Prostate gland (tissue), 2 donors: ENCODE data around the gene STK16. TPM values are rescaled to one million over a fixed set of nuclear protein-coding genes. Genes with fewer than 3 reads are reported as not detected.
A peak's percentile ranks its signal among the peaks of the same experiment; 100 is the strongest.

Experiments
- DNase-seq: peaks from one replicate; pipeline ENCODE4 v3.0.0-alpha.2; 2019; ENCODE audit warnings: low spot score
- H3K27ac ChIP-seq, 2 donors: fragments of 200-600 bp; sonication (generic); 2 replicates each; pipeline ENCODE4 v1.5.1; 2017 to 2019
- H3K27me3 ChIP-seq: fragments of 200-600 bp; sonication (generic); replicated peaks from 2 replicates; pipeline ENCODE4 v1.5.1; 2019; ENCODE audit not compliant: insufficient read depth
- H3K36me3 ChIP-seq, 2 donors: fragments of 200-600 bp; sonication (generic); 1 replicate in 1 of 2; 2 replicates in 1 of 2; pipeline versions ENCODE4 v1.5.1 to v1.8.1; 2017 to 2019
- H3K4me1 ChIP-seq: fragments of 200-600 bp; sonication (generic); replicated peaks from 2 replicates; pipeline ENCODE4 v1.5.1; 2019
- H3K4me3 ChIP-seq, 2 donors: fragments of 200-600 bp; sonication (generic); 2 replicates each; pipeline ENCODE4 v1.5.1; 2017 to 2019
- H3K9me3 ChIP-seq: fragments of 200-600 bp; sonication (generic); 2 replicates; pipeline ENCODE4 v1.5.1; 2017
- CTCF ChIP-seq, 4 experiments: fragments of 200-600 bp in 2 of 4; fragments of 450-650 bp in 2 of 4; sonication (generic) in 2 of 4; IDR thresholded peaks; 1 replicate in 3 of 4; 2 replicates in 1 of 4; pipeline ENCODE4 v1.5.1; 2016 to 2019; ENCODE audit warnings: antibody characterized with exemption in 4 of 4, mild to moderate bottlenecking in 2 of 4, moderate library complexity in 2 of 4
- POLR2A ChIP-seq: fragments of 450-650 bp; IDR thresholded peaks from one replicate; pipeline ENCODE4 v1.6.1; 2016; ENCODE audit warnings: antibody characterized with exemption, mild to moderate bottlenecking
- POLR2AphosphoS5 ChIP-seq: sonication (generic); formaldehyde crosslinking; IDR thresholded peaks from one replicate; pipeline ENCODE4 v1.6.1; 2017; ENCODE audit warnings: antibody characterized with exemption
- WGBS: methylation state at CpG from one replicate; pipeline ENCODE4 v1.1.5; 2018; 5-methylcytosine and 5-hydroxymethylcytosine counted together
- intact Hi-C: fragments of 100-400 bp; cut with DNase I; formaldehyde crosslinking; loops from one replicate; pipeline ENCODE4 v1.14.2; 2022
- total RNA-seq, 2 donors: library from RNA; depleted of rRNA; stranded (reverse); fragments of >200 nt; gene quantifications; one replicate each; pipeline ENCODE4 v1.1.0, GENCODE V29; 2016

The STK16 gene
- total RNA-seq, 2 donors from 2014 or later, result 20.5 to 26.1 TPM

DNA sequence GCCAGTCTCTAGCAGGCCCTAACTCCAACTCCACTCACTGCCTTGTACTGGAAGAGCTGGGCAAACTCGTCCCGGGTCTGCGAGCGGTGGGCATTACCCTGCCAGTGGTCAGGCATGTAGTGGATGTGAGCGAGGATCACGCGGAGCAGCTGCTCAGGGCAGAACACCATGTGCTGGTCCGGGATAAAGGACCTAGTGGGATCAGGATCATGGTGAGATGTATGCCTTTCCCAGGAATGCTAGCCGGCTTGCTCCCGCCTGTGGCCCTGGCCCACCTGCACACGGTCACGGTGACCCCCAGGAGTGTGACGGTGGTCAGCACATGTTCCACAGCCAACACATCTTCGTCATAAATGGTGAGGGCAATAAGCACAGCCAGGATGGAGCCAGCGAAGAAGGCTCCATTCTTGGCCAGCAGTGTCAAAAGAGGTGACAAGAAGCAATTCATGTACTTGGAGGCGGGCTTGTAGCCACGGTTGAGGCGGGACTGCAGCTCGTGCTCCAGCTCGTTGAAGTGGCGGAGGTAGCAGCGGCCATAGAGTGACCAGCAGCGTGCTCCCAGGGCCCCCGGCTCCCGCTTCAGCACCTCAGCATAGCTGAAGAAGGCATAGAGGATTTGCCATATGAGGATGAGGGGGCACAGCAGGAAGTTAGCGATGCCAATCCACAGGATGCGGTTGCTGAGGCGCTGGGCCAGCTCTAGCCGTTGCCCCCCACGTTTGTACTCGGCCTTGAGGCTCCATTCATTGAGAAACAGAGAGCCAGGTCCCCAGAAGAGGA, 21.3 kb upstream of the STK16 start:
- Histone ChIP-seq H3K9me3 (no peaks in the 10 kb centered on the region), H3K27ac (no peak overlapping the region), H3K36me3 (peaks cover 26 to 32% of the 10 kb centered on the region in 2 donors), H3K4me3 (no peak overlapping the region), H3K4me1 (peaks cover 11% of the 10 kb centered on the region), H3K27me3 (no peaks in the 10 kb centered on the region)
- intact Hi-C loops, result no loop called here
- no peak for DNase-seq
- 90% methylated on average over 31 of the region's 31 CpGs for WGBS
- no peak for TF ChIP-seq POLR2A
- TF ChIP-seq POLR2AphosphoS5, result no peak
- no peak for TF ChIP-seq CTCF (IDR thresholded peaks at IDR 0.05)

GRCh38 chr2:219225350-219225749, 19.9 kb upstream of the STK16 start:
- H3K36me3 ChIP-seq, result peaks cover 26 to 32% of the 10 kb centered on the region in 2 donors
- H3K9me3 ChIP-seq, result no peaks in the 10 kb centered on the region
- no peaks in the 10 kb centered on the region for H3K27me3 ChIP-seq
- no peak overlapping the region for H3K27ac ChIP-seq
- 93% methylated on average over 3 of the region's 3 CpGs for WGBS
- intact Hi-C loops, result no loop called here
- no peak for TF ChIP-seq POLR2A
- no peak overlapping the region for H3K4me3 ChIP-seq
- no peak for DNase-seq
- H3K4me1 ChIP-seq, result peaks cover 3% of the 10 kb centered on the region

- Histone ChIP-seq H3K27me3 (no peaks in the 10 kb centered on the region), H3K36me3 (peaks cover 10 to 23% of the 10 kb centered on the region in 2 donors), H3K27ac (peak overlapping the region; percentile 95 to 96), H3K9me3 (no peaks in the 10 kb centered on the region), H3K4me3 (peak overlapping the region; percentile 67 to 91), H3K4me1 (peaks cover 3% of the 10 kb centered on the region)
- intact Hi-C loops, result no loop called here
- 44% methylated on average over 7 of the region's 7 CpGs for WGBS
- TF ChIP-seq POLR2AphosphoS5 (no peak), POLR2A (no peak), CTCF (IDR thresholded peaks at IDR 0.05) (no peak)
- no peak for DNase-seq
Measured at GRCh38 chr2:219228041-219228910, 17.0 kb upstream of the STK16 start.

GRCh38 chr2:219228911-219229304, 16.4 kb upstream of the STK16 start:
- H3K36me3 ChIP-seq, result peaks cover 15 to 21% of the 10 kb centered on the region in 2 donors
- 8% methylated on average over 3 of the region's 19 CpGs for WGBS
- intact Hi-C loops, result no loop called here

More at GRCh38 chr2:219228911-219229304, 16.4 kb upstream of the STK16 start:
- Histone ChIP-seq H3K4me1 (peaks cover 3% of the 10 kb centered on the region), H3K4me3 (peak overlapping the region; percentile 67 to 91), H3K27ac (peak overlapping the region; percentile 95 to 96), H3K9me3 (no peaks in the 10 kb centered on the region), H3K27me3 (no peaks in the 10 kb centered on the region)
- no peak for DNase-seq
- TF ChIP-seq POLR2A, result no peak
- TF ChIP-seq POLR2AphosphoS5, result no peak
- no peak for TF ChIP-seq CTCF (IDR thresholded peaks at IDR 0.05)
